PC-9 (cell line): ENCODE results near the gene FGF4. TPM values are rescaled to one million over a fixed set of nuclear protein-coding genes. Genes with fewer than 3 reads are reported as not detected.

Source experiments
- BruUV-seq: library from RNA; stranded (reverse); fragments of 400-500 nt; replicated peaks from 2 replicates; lab custom pipeline; 2021; lab: Mats Ljungman, UMichigan
- CTCF ChIA-PET: fragments of 300-600 bp; sonication (Branson Sonifier 250); formaldehyde crosslinking; loops from one replicate; lab custom pipeline; 2022; ENCODE audit warnings: antibody characterized with exemption; lab: Charles Lee
- POLR2A ChIA-PET: fragments of 300-600 bp; sonication (Branson Sonifier 250); formaldehyde crosslinking; loops from one replicate; lab custom pipeline; 2022; ENCODE audit warnings: antibody characterized with exemption; ENCODE audit not compliant: unreplicated experiment; lab: Charles Lee
- DNase-seq, 2 experiments: peaks; one replicate each; pipeline versions ENCODE4 v3.0.0 to v3.0.0-alpha.2; 2015 to 2022; ENCODE audit warnings: mixed read lengths in 1 of 2
- H2AFZ ChIP-seq: fragments of 200-600 bp; sonication (generic); 2 replicates; pipeline ENCODE4 v1.8.1; 2017; ENCODE audit warnings: antibody characterized with exemption
- H3F3A ChIP-seq: fragments of 200-600 bp; sonication (generic); 2 replicates; pipeline ENCODE4 v1.8.1; 2017; ENCODE audit warnings: antibody characterized with exemption, mild to moderate bottlenecking, low read depth; ENCODE audit not compliant: insufficient read depth
- H3K27ac ChIP-seq: fragments of 200-600 bp; sonication (generic); 2 replicates; pipeline ENCODE4 v1.6.1; 2016; ENCODE audit warnings: mixed run types
- H3K27me3 ChIP-seq: fragments of 200-600 bp; sonication (generic); 2 replicates; pipeline ENCODE4 v1.6.1; 2016; ENCODE audit warnings: low read depth, mixed run types; ENCODE audit not compliant: insufficient read depth
- H3K36me3 ChIP-seq: fragments of 200-600 bp; sonication (generic); 2 replicates; pipeline ENCODE4 v1.6.1; 2016; ENCODE audit warnings: low read depth, mixed run types
- H3K4me1 ChIP-seq: fragments of 200-600 bp; sonication (generic); replicated peaks from 2 replicates; pipeline ENCODE4 v1.6.1; 2016; ENCODE audit warnings: mixed run types; ENCODE audit not compliant: insufficient read depth
- H3K4me2 ChIP-seq: fragments of 200-600 bp; sonication (generic); 2 replicates; pipeline ENCODE4 v1.6.1; 2017; ENCODE audit warnings: mixed run types
- H3K4me3 ChIP-seq: fragments of 200-600 bp; sonication (generic); 2 replicates; pipeline ENCODE4 v1.6.1; 2016; ENCODE audit warnings: mixed run types
- H3K79me2 ChIP-seq: fragments of 200-600 bp; sonication (generic); 2 replicates; pipeline ENCODE4 v1.6.1; 2017; ENCODE audit warnings: low read depth, mixed run types
- H3K9me2 ChIP-seq: fragments of 200-600 bp; sonication (generic); 2 replicates; pipeline ENCODE4 v1.8.1; 2017; ENCODE audit warnings: mild to moderate bottlenecking; ENCODE audit not compliant: insufficient read depth
- H3K9me3 ChIP-seq: fragments of 200-600 bp; sonication (generic); 2 replicates; pipeline ENCODE4 v1.8.1; 2016; ENCODE audit warnings: low read depth; ENCODE audit not compliant: insufficient read depth
- H4K20me1 ChIP-seq: fragments of 200-600 bp; sonication (generic); 2 replicates; pipeline ENCODE4 v1.8.1; 2017; ENCODE audit not compliant: insufficient read depth
- CTCF ChIP-seq: fragments of 200-600 bp; sonication (generic); conservative IDR thresholded peaks from 2 replicates; pipeline ENCODE4 v1.6.1; 2017; ENCODE audit warnings: mixed run types, antibody characterized with exemption, mild to moderate bottlenecking, moderate library complexity
- EZH2 ChIP-seq: fragments of 200-600 bp; sonication (generic); IDR thresholded peaks from 2 replicates; pipeline ENCODE4 v1.8.0; 2017; ENCODE audit warnings: antibody characterized with exemption, low read depth
- intact Hi-C: fragments of 100-400 bp; cut with micrococcal nuclease; formaldehyde crosslinking; loops from one replicate; pipeline ENCODE4 v1.10.0; 2022; ENCODE audit not compliant: unreplicated experiment
- total RNA-seq: library from RNA; stranded (reverse); gene quantifications from 2 replicates; pipeline ENCODE4 v1.2.3, GENCODE V29; 2021

The FGF4 gene
- total RNA-seq, 1 experiment from 2014 or later = not detected

- Histone ChIP-seq H3K4me3 (no peak overlapping the region), H3K27ac (no peak overlapping the region), H3K9me2 (no peaks in the 10 kb centered on the region), H3K36me3 (no peaks in the 10 kb centered on the region), H3F3A (no peaks in the 10 kb centered on the region), H3K4me1 (no peaks in the 10 kb centered on the region; the same call in 1 of the 2 replicates), H3K27me3 (no peaks in the 10 kb centered on the region), H4K20me1 (no peaks in the 10 kb centered on the region), H3K9me3 (no peaks in the 10 kb centered on the region), H3K79me2 (no peaks in the 10 kb centered on the region), H2AFZ (no peak overlapping the region), H3K4me2 (no peak overlapping the region)
- intact Hi-C loops = loop anchor here (5.0 kb wide), 1 partner anchor 58 kb away; no protein-coding TSS in a partner anchor
- no peak for TF ChIP-seq CTCF
- TF ChIP-seq EZH2 = no peak
- no peak for DNase-seq
- ChIA-PET CTCF (no interaction called here), POLR2A (no interaction called here)
- BruUV-seq = no TSS peak
These were observed 45.9 kb downstream of the FGF4 start for GRCh38 chr11:69729252-69729651.

- no peaks in the 10 kb centered on the region for H3K9me2 ChIP-seq
- BruUV-seq = no TSS peak
- H3F3A ChIP-seq = no peaks in the 10 kb centered on the region
- H3K4me1 ChIP-seq = no peaks in the 10 kb centered on the region
- H3K79me2 ChIP-seq = no peaks in the 10 kb centered on the region
- CTCF ChIA-PET = no interaction called here
- DNase-seq = no peak
- no peaks in the 10 kb centered on the region for H3K27me3 ChIP-seq
- no peak overlapping the region for H3K27ac ChIP-seq
- TF ChIP-seq CTCF (no peak), EZH2 (no peak)
- H3K36me3 ChIP-seq = no peaks in the 10 kb centered on the region
- H3K4me3 ChIP-seq = no peak overlapping the region
- POLR2A ChIA-PET = no interaction called here
- no peak overlapping the region for H2AFZ ChIP-seq
- intact Hi-C loops = loop anchor here (5.0 kb wide), 1 partner anchor 60 kb away; no protein-coding TSS in a partner anchor
- H3K9me3 ChIP-seq = no peaks in the 10 kb centered on the region
- H3K4me2 ChIP-seq = no peak overlapping the region
- H4K20me1 ChIP-seq = no peaks in the 10 kb centered on the region
These were observed 47.9 kb downstream of the FGF4 start for GRCh38 chr11:69727266-69727665.

GRCh38 chr11:69726481-69726880 is 48.7 kb downstream of the FGF4 start:
- Histone ChIP-seq H3K4me1 (no peaks in the 10 kb centered on the region), H3K27me3 (no peaks in the 10 kb centered on the region), H3F3A (no peaks in the 10 kb centered on the region), H3K9me2 (no peaks in the 10 kb centered on the region), H3K79me2 (no peaks in the 10 kb centered on the region), H3K9me3 (no peaks in the 10 kb centered on the region), H4K20me1 (no peaks in the 10 kb centered on the region), H3K27ac (no peak overlapping the region), H3K4me2 (no peak overlapping the region), H2AFZ (no peak overlapping the region), H3K4me3 (no peak overlapping the region), H3K36me3 (no peaks in the 10 kb centered on the region)
- no peak for TF ChIP-seq EZH2
- TF ChIP-seq CTCF = no peak
- POLR2A ChIA-PET = interaction anchor here (0.6 kb wide), 1 partner anchor 1042 kb away, joined by 3 read pairs; the partner anchor contains the start of gene GAL
- CTCF ChIA-PET = interaction anchor here (1.0 kb wide), 1 partner anchor 187 kb away, joined by 5 read pairs; no protein-coding TSS in a partner anchor
- intact Hi-C loops = loop anchor here (5.0 kb wide), 1 partner anchor 61 kb away; no protein-coding TSS in a partner anchor
- no peak for DNase-seq
- BruUV-seq = no TSS peak
